ENCODE data around the gene BACH2. TPM values are rescaled to one million over a fixed set of nuclear protein-coding genes. Genes with fewer than 3 reads are reported as not detected.

The BACH2 gene
- total RNA-seq, 1 experiment from 2014 or later, result 3.3 TPM

DNA sequence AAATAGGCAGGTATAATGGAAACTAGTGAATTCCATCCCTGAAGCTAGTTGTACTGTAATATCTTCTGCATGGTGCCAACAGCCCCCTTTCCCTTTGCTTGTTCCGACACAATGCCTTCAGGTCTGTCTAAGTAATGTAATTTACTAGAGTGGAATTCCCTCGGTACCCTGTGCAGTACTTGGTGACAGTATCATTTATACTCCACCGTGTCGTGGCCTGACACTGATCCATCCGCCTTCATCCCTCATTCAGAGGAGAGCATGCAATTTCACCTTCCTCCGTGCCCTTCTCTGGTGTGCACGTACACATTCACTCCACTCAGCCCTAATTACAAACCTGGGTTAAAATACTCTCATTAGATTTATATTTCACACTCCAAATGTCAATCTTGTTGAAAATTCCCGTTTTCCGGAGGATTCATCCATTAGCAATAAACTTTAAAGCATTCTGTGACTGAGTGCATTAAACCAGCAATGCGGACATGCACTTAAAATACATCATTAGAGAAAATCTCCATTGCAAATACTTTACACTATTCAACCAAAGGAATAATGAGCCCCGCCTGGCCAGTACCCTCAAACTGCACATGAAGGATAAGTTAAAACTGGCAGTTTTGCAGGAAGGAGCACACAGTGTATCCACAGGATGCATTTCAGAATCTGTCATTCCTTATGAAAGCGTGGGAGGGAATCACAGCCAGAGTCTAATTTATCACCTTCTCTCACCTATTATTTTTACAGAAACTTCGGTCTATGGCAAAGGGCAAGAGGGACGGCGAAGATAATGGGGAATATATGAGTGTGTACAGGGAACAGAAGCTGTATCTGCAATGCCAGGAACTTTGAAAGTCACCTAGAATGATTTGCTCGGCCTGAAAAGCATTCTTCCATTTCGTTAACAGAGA lies 219.9 kb downstream of the BACH2 start (continued):
- TF ChIP-seq, protein P1, sequence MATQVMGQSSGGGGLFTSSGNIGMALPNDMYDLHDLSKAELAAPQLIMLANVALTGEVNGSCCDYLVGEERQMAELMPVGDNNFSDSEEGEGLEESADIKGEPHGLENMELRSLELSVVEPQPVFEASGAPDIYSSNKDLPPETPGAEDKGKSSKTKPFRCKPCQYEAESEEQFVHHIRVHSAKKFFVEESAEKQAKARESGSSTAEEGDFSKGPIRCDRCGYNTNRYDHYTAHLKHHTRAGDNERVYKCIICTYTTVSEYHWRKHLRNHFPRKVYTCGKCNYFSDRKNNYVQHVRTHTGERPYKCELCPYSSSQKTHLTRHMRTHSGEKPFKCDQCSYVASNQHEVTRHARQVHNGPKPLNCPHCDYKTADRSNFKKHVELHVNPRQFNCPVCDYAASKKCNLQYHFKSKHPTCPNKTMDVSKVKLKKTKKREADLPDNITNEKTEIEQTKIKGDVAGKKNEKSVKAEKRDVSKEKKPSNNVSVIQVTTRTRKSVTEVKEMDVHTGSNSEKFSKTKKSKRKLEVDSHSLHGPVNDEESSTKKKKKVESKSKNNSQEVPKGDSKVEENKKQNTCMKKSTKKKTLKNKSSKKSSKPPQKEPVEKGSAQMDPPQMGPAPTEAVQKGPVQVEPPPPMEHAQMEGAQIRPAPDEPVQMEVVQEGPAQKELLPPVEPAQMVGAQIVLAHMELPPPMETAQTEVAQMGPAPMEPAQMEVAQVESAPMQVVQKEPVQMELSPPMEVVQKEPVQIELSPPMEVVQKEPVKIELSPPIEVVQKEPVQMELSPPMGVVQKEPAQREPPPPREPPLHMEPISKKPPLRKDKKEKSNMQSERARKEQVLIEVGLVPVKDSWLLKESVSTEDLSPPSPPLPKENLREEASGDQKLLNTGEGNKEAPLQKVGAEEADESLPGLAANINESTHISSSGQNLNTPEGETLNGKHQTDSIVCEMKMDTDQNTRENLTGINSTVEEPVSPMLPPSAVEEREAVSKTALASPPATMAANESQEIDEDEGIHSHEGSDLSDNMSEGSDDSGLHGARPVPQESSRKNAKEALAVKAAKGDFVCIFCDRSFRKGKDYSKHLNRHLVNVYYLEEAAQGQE (IDR thresholded peaks at IDR 0.05; ENCODE audit: low read depth), result no peak
- TF ChIP-seq JUND (IDR thresholded peaks at IDR 0.05) (no peak), POLR2A (IDR thresholded peaks at IDR 0.05; ENCODE audit: borderline replicate concordance, extremely low read depth, insufficient read depth, insufficient read length) (no peak), CEBPB (IDR thresholded peaks at IDR 0.05; ENCODE audit: low read depth) (no peak), RAD21 (IDR thresholded peaks at IDR 0.05; ENCODE audit: low read depth) (no peak), ZFX (IDR thresholded peaks at IDR 0.05) (no peak), SRF (IDR thresholded peaks at IDR 0.05; ENCODE audit: low read depth) (no peak)
- TF ChIP-seq, protein P2, sequence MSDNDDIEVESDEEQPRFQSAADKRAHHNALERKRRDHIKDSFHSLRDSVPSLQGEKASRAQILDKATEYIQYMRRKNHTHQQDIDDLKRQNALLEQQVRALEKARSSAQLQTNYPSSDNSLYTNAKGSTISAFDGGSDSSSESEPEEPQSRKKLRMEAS (IDR thresholded peaks at IDR 0.05), result no peak

DNA sequence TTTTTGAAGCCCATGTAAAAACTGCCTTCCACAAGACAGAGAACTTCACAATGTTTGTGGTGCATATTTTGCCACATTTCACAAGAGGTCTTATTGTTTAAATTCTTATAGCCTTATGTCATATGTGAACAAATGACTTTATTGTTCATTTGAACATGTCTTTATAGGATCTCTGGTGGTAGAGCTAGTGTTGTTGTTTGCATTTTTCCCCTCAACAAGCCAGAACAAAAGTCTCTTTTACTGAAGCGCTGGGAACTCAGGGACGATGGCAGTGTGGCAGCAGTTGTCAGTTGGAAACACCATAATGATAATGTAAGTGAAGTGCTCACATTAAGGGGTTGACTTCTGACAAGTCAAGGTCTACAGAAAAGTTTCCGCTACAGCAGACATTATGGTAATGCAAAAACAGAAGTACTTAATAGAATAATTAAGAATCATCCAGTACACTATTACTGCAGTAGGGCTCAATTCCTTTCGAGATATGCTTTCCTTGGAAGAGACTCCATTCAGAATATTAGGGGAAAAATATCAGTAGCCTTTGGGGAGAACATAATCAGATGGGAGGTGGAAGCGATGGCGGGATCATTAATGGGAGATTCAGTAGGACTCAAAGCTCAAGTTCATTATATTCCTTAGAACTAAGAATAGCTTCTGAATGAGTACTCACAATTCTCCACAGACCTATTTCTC lies 222.3 kb downstream of the BACH2 start:
- no peaks in the 10 kb centered on the region for H3K9me2 ChIP-seq (ENCODE audit: insufficient read depth)
- TF ChIP-seq CBX3 (IDR thresholded peaks at IDR 0.05; ENCODE audit: low read depth) (no peak), CEBPB (IDR thresholded peaks at IDR 0.05; ENCODE audit: low read depth) (no peak), POLR2A (IDR thresholded peaks at IDR 0.05; ENCODE audit: borderline replicate concordance, extremely low read depth, insufficient read depth, insufficient read length) (no peak), SP1 (IDR thresholded peaks at IDR 0.05; ENCODE audit: low read depth) (no peak), ELF1 (IDR thresholded peaks at IDR 0.05; ENCODE audit: borderline replicate concordance, low read depth) (no peak), EZH2 (IDR thresholded peaks at IDR 0.05) (no peak), EGR1 (IDR thresholded peaks at IDR 0.05; ENCODE audit: low read depth) (no peak), SIN3A (IDR thresholded peaks at IDR 0.05; ENCODE audit: low read depth) (no peak)
- TF ChIP-seq, protein P1 (IDR thresholded peaks at IDR 0.05; ENCODE audit: low read depth), result no peak
- TF ChIP-seq, protein P2 (IDR thresholded peaks at IDR 0.05), result no peak
- H4K20me1 ChIP-seq (ENCODE audit: insufficient read depth), result no peaks in the 10 kb centered on the region
- H3K27me3 ChIP-seq (ENCODE audit: insufficient read depth, low read length), result no peaks in the 10 kb centered on the region
- no peak overlapping the region for H3K4me3 ChIP-seq (replicated peaks in 1 of 2; ENCODE audit: low read depth in 1 of 2, low read length in 2 of 2)
- no peak overlapping the region for H3K27ac ChIP-seq (ENCODE audit: low read depth, low read length)
- H3K79me2 ChIP-seq (ENCODE audit: insufficient read depth, low read length), result no peaks in the 10 kb centered on the region
- ATAC-seq (no peak), DNase-seq (ENCODE audit: low read depth, low spot score) (no peak)
- ChIA-PET CTCF (no interaction called here), POLR2A (no interaction called here), RAD21 (ENCODE audit: low non-redundant PET in 1 of 2, low total read pairs in 2 of 2, uncharacterized antibody in 2 of 2, unreplicated experiment in 2 of 2) (no interaction called here)
- no peaks in the 10 kb centered on the region for H3K36me3 ChIP-seq (ENCODE audit: control insufficient read depth in 1 of 2, insufficient read depth in 2 of 2, low read length in 2 of 2)
- BruUV-seq (replicated peaks), result no TSS peak
- no peaks in the 10 kb centered on the region for H3K9me3 ChIP-seq (ENCODE audit: control insufficient read depth in 1 of 2, insufficient read depth in 1 of 2, low read depth in 1 of 2, low read length in 2 of 2)
- H3K4me2 ChIP-seq (ENCODE audit: low read length), result no peak overlapping the region
- H3K4me1 ChIP-seq (ENCODE audit: control insufficient read depth in 1 of 2, insufficient read depth in 2 of 2, low read length in 2 of 2), result no peaks in the 10 kb centered on the region
- intact Hi-C loops (cut with micrococcal nuclease), result no loop called here
- H2AFZ ChIP-seq (ENCODE audit: low read depth, low read length, poor library complexity, severe bottlenecking), result no peak overlapping the region
- no peak overlapping the region for H3K9ac ChIP-seq (ENCODE audit: low read length)

Measured in HCT116 (cell line).